GM12874 (cell line): ENCODE results near the gene ENG.

Experiments used
- TF ChIP-seq, protein P1 (sequence below): IDR thresholded peaks from 2 replicates; pipeline ENCODE4 v1.5.1; 2011; ENCODE audit warnings: low read depth, mild to moderate bottlenecking, control low read depth, low read length, moderate library complexity; ENCODE audit not compliant: insufficient read depth

The ENG gene

GRCh38 chr9:127815512-127816361 is 38.7 kb downstream of the ENG start:
- TF ChIP-seq, protein P1, sequence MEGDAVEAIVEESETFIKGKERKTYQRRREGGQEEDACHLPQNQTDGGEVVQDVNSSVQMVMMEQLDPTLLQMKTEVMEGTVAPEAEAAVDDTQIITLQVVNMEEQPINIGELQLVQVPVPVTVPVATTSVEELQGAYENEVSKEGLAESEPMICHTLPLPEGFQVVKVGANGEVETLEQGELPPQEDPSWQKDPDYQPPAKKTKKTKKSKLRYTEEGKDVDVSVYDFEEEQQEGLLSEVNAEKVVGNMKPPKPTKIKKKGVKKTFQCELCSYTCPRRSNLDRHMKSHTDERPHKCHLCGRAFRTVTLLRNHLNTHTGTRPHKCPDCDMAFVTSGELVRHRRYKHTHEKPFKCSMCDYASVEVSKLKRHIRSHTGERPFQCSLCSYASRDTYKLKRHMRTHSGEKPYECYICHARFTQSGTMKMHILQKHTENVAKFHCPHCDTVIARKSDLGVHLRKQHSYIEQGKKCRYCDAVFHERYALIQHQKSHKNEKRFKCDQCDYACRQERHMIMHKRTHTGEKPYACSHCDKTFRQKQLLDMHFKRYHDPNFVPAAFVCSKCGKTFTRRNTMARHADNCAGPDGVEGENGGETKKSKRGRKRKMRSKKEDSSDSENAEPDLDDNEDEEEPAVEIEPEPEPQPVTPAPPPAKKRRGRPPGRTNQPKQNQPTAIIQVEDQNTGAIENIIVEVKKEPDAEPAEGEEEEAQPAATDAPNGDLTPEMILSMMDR = no peak

DNA sequence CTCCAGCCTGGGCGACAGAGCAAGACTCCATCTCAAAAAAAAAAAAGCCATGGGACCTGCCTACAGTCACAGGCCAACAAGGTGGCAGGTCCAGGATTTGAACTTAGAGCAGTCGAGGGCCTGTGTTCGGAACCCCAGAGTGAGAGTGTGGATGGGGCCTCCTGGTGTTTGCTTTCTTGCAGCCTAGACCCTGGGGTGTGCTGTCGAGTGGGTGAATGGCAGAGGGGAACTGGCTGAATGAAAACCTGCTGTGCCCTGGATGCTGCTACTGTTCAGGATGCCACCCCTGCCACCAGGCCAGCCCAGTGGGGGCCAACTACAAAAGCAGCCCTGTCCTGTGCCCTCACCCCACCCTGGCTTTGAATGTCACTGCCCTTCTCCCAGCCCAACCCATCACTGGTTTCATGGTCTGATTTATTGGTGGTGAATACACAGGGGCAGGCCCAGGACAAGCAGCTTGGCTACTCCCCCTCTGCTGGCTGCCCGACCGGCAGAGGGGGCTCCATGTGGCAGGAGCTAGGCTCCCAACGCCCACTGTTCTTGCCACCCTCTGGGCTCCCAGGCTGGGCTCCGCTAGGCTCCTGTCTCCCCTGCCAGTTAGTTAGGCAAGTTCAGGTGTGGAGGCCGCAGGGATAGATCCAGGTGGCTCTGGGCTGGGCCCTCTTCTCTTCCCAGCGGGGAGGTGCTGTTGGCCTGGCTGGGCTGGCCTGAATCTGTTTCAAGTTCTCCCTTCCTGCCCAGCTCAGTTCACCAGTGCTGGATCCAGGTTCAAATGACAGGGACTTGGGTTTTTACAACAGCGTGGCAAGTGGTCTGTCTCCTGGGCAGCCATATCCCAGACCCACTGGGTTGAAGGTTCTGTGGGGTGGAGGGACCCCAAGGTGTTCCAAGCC is 39.6 kb downstream of the ENG start:
- TF ChIP-seq, protein P1 = no peak

GRCh38 chr9:127813686-127814226 is 40.7 kb downstream of the ENG start:
- TF ChIP-seq, protein P1 = no peak

DNA sequence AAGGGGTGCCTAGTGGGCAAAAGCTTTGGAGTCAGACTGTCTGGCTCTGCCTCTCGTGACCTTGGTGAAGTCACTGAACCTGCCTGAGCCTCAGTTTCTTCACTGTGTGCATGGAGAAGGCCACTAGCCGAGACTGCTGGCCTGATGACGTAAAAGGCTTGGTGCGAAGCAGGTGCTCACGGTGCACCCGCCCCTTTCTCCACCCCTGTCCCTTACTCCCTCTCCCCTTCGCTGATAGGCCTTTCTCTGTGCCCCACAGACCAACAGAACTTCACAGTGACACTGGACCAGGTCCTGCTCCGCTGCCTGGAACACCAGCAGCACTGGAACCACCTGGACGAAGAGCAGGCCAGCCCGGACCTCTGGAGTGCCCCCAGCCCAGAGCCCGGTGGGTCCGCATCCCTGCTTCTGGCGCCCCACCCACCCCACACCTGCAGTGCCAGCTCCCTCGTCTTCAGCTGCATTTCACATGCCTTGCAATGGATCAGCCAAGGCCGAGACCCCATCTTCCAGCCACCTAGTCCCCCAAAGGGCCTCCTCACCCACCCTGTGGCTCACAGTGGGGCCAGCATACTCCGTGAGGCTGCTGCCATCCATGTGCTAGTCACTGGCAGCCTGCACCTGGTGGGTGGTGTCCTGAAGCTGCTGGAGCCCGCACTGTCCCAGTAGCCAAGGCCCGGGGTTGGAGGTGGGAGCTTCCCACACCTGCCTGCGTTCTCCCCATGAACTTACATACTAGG is 41.4 kb downstream of the ENG start:
- TF ChIP-seq, protein P1 = no peak

DNA sequence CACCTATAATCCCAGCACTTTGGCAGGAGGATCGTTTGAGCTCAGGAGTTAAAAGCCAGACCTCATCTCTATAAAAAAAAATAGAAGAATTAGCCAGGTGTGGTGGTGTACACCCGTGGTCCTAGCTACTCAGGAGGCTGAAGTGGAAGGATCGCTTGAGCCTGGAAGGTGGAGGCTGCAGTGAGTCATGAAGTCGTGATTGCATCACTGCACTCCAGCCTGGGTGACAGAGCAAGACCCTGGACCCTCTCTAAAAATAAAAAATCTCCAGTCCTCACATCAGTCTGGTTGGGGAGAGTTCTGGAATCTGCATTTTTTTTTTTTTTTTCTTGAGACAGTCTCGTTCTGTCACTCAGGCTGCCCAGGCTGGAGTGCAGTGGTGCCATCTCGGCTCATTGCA is 42.4 kb downstream of the ENG start:
- TF ChIP-seq, protein P1 = no peak

GRCh38 chr9:127810378-127811187 is 43.9 kb downstream of the ENG start:
- TF ChIP-seq, protein P1 = no peak
